ENCODE measurements around the gene PTER.

- no peak for TF ChIP-seq CTCF (conservative IDR thresholded peaks at IDR 0.05; ENCODE audit: low read depth, low read length)
- TF ChIP-seq EZH2phosphoT487 (IDR thresholded peaks at IDR 0.05; ENCODE audit: borderline replicate concordance, low read length): no peak
Observed at GRCh38 chr10:16483241-16483917, 46.6 kb downstream of the PTER start.
